ENCODE results near the gene MCRIP1.

MCRIP1 gene

GRCh38 chr17:81860756-81861568 is 27.9 kb upstream of the MCRIP1 start:
- peak; percentile 100 for DNase-seq (ENCODE audit: low spot score)

GRCh38 chr17:81859906-81860755 is 27.0 kb upstream of the MCRIP1 start, which contains the start of gene P4HB:
Gene P4HB (minus strand): TSS chr17:81860535. CDS start chr17:81860471, 64 bp downstream.
- no peak for DNase-seq (ENCODE audit: low spot score)

DNA sequence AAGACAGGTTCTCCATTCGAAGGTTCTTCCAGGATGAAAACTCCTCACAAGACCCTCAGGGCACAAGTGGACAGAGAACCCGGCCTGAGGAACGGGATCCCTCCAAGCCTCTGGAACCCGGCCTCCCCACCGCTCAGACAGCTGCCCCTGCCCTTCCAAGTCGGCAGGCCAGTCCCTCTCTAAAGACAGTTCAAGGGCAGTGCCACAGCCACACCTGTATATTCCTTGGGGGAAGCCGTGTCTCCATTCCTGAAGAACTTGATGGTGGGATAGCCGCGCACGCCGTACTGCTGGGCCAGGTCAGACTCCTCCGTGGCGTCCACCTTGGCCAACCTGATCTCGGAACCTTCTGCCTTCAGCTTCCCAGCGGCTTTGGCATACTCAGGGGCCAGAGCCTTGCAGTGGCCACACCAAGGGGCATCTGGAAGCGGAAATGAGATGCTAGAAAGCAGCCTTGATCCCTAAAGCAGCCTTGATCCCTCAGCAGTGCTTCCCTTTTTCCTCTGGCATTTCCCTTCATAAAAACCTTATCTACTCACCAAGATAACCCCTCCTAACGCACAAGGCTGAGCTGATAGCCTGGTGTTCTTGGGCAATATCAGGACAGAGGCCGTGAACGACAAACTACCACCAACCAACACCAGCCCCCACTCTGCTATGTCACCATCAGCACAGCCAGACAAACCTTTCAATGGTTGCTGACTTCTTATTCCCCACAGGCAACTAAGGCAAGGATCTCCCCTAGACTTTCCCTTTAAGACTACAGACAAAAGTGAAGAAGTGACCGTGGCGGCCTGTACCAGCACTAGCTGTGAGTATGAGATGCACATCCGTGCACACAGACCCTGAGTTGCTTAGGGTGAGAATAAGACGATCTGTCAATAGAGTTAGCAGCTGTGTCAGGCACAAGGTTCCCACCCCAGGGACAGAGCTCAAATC is 26.1 kb upstream of the MCRIP1 start:
- DNase-seq (ENCODE audit: low spot score) = peak; percentile 40

- DNase-seq (ENCODE audit: low spot score) = no peak
These were observed 25.3 kb upstream of the MCRIP1 start for GRCh38 chr17:81858170-81858966.

- DNase-seq (ENCODE audit: low spot score) = peak; percentile 37
These were observed 22.1 kb upstream of the MCRIP1 start for GRCh38 chr17:81854974-81855774.

- no peak for DNase-seq (ENCODE audit: low spot score)
These were observed 19.1 kb upstream of the MCRIP1 start for GRCh38 chr17:81852237-81852636.

DNA sequence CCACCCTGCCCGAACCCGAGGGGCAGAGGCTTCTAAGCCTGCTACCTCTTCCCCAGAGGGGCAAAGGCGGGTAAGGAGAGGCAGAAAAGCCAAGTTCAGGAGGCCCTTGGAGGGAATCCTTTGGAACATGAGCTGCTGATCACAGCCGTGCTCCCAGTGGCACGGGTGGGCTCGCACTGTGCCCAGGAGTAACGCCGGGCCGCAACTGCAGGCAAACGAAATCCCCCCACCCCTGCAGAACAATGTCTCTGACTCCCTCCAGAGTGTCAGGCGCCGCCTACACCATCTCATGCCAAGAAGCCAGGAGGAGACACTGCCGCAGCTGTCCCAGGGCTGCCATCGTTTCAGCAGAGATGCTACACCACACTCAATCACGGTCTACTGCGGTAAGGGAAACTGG is 18.3 kb upstream of the MCRIP1 start:
- no peak for DNase-seq (ENCODE audit: low spot score)

- no peak for DNase-seq (ENCODE audit: low spot score)
These were observed 16.4 kb upstream of the MCRIP1 start for GRCh38 chr17:81849457-81849856.

GRCh38 chr17:81846743-81847689 is 13.9 kb upstream of the MCRIP1 start:
- no peak for DNase-seq (ENCODE audit: low spot score)

- no peak for DNase-seq (ENCODE audit: low spot score)
These were observed 13.0 kb upstream of the MCRIP1 start for GRCh38 chr17:81845881-81846742.

- no peak for DNase-seq (ENCODE audit: low spot score)
These were observed 12.3 kb upstream of the MCRIP1 start for GRCh38 chr17:81845361-81845760.

GRCh38 chr17:81844887-81845286 is 11.8 kb upstream of the MCRIP1 start:
- DNase-seq (ENCODE audit: low spot score) = no peak

DNA sequence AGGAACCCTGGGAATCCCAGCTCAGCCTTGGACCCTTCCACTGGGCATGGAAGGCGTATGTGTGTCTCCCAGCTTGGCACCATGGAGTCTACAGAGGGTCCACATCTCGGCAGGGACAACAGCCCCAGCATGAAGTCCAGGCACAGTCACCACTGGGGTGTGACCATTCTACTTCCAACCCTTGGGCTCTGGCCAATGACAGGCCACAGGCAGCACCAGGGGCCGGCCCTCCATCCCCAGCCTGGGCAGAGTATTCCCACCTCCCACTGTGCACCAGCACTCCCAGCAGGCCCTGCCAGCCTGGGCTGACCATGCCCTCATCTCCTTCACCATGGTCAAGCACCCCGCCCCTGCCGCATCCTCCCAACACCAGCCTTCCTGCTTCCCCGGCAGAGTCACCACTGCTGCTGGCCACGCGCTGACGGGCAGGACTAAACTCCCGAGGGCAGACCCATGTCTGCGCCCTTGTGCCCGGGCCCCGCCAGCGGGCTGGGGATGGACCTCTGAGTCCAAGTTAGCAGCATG is 11.3 kb upstream of the MCRIP1 start:
- DNase-seq (ENCODE audit: low spot score) = no peak

GRCh38 chr17:81843713-81844326 is 10.7 kb upstream of the MCRIP1 start:
- no peak for DNase-seq (ENCODE audit: low spot score)

GRCh38 chr17:81842725-81843504 is 9.8 kb upstream of the MCRIP1 start:
- DNase-seq (ENCODE audit: low spot score) = no peak

GRCh38 chr17:81842378-81842724 is 9.3 kb upstream of the MCRIP1 start:
- DNase-seq (ENCODE audit: low spot score) = no peak

DNA sequence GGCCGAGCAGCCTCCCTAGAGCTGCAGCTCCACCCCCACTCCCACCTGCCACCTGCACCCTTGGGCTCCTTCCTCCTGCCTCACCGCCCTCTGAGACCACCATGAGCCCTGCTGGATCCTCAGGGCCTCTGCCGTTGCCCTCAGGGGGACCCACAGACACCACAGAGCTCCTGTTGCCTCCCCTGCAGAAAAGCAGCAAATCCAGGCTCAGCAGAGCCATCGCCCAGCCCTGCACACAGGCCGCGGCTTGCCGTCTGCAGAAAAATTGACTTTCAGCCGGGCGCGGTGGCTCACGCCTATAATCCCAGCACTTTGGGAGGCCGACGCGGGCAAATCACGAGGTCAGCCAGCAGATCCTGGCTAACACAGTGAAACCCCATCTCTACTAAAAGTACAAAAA is 8.8 kb upstream of the MCRIP1 start:
- DNase-seq (ENCODE audit: low spot score) = no peak

Measured in NAMALWA (cell line).